A549 (cell line): ENCODE measurements around the gene ZNF273. TPM values are rescaled to one million over a fixed set of nuclear protein-coding genes. Genes with fewer than 3 reads are reported as not detected.

Experiments used
- ATAC-seq, 2 experiments: fragments of 200-7000 bp in 1 of 2; fragments of >200 bp in 1 of 2; cut with Nextera tagmentation in 1 of 2; cut with Tn5 transposase in 1 of 2; 3 replicates each; pipeline versions ENCODE4 v1.8.0 to v1.9.1; 2018 to 2020; ENCODE audit warnings: mild to moderate bottlenecking in 1 of 2, moderate library complexity in 1 of 2
- CTCF ChIA-PET: fragments of 300-600 bp; sonication (Branson Sonifier 250); formaldehyde crosslinking; extraction: SDS; loops from one replicate; lab custom pipeline; 2021; ENCODE audit warnings: antibody characterized with exemption, inconsistent platforms; lab: Yijun Ruan, JAX
- POLR2A ChIA-PET: fragments of 350-600 bp; formaldehyde crosslinking; extraction: SDS; loops from one replicate; lab custom pipeline; 2021; ENCODE audit warnings: antibody characterized with exemption, inconsistent platforms; lab: Yijun Ruan, JAX
- DNase-seq, 2 experiments: peaks; one replicate each; pipeline versions ENCODE4 v3.0.0 to v3.0.0-alpha.2; 2011 to 2016; ENCODE audit warnings: low read depth in 1 of 2, low spot score in 1 of 2
- FAIRE-seq: peaks from 2 replicates; lab custom pipeline; 2011; peaks lifted over from hg19 to GRCh38; lab: Jason Lieb, UNC
- H3K27ac ChIP-seq, 2 experiments: fragments of >200 bp; sonication (Bioruptor Twin); formaldehyde crosslinking; 3 replicates each; pipeline ENCODE4 v1.5.1; 2016 to 2017
- H3K4me1 ChIP-seq: fragments of >200 bp; sonication (Bioruptor Twin); formaldehyde crosslinking; 3 replicates; pipeline ENCODE4 v1.6.1; 2016
- H3K4me2 ChIP-seq: fragments of >200 bp; sonication (Bioruptor Twin); formaldehyde crosslinking; 3 replicates; pipeline ENCODE4 v1.6.1; 2016
- H3K4me3 ChIP-seq: fragments of >200 bp; sonication (Bioruptor Twin); formaldehyde crosslinking; 3 replicates; pipeline ENCODE4 v1.5.1; 2016
- H3K9me3 ChIP-seq: fragments of >200 bp; sonication (Bioruptor Twin); formaldehyde crosslinking; 3 replicates; pipeline ENCODE4 v1.6.1; 2016
- ATOH8 ChIP-seq: fragments of 250-450 bp; sonication (Bioruptor Pico); IDR thresholded peaks from 2 replicates; pipeline ENCODE4 v1.5.0; 2020; ENCODE audit warnings: low read depth, mild to moderate bottlenecking, moderate library complexity
- BCL3 ChIP-seq: fragments of >200 bp; sonication (Bioruptor Twin); formaldehyde crosslinking; IDR thresholded peaks from 3 replicates; pipeline ENCODE4 v1.6.1; 2016
- BHLHE40 ChIP-seq: IDR thresholded peaks from 2 replicates; pipeline ENCODE4 v1.6.1; 2012; ENCODE audit warnings: low read depth, low read length, inconsistent platforms
- E2F6 ChIP-seq: IDR thresholded peaks from 2 replicates; pipeline ENCODE4 v1.6.1; 2012; ENCODE audit warnings: low read depth, borderline replicate concordance
- ELK1 ChIP-seq: fragments of 150-350 bp; IDR thresholded peaks from 2 replicates; pipeline ENCODE4 v1.6.1; 2014; ENCODE audit warnings: low read depth, mild to moderate bottlenecking, low read length
- ESRRA ChIP-seq: fragments of 150-350 bp; IDR thresholded peaks from 2 replicates; pipeline ENCODE4 v1.6.1; 2014; ENCODE audit warnings: mild to moderate bottlenecking, low read length, borderline replicate concordance
- FOSB ChIP-seq: fragments of 250-450 bp; sonication (Bioruptor Pico); IDR thresholded peaks from 2 replicates; pipeline ENCODE4 v1.5.0; 2020; ENCODE audit warnings: mild to moderate bottlenecking, moderate library complexity
- FOSL2 ChIP-seq, 2 experiments: fragments of 450-650 bp in 1 of 2; fragments of >200 bp in 1 of 2; sonication (Bioruptor Twin) in 1 of 2; formaldehyde crosslinking; IDR thresholded peaks; 2 replicates each; pipeline versions ENCODE4 v1.5.0 to v1.6.1; 2016 to 2020; ENCODE audit warnings: mild to moderate bottlenecking in 1 of 2, moderate library complexity in 1 of 2
- FOXS1 ChIP-seq: fragments of 250-450 bp; sonication (Bioruptor Pico); IDR thresholded peaks from 2 replicates; pipeline ENCODE4 v1.5.0; 2020; ENCODE audit warnings: mild to moderate bottlenecking, moderate library complexity
- HES2 ChIP-seq: fragments of >200 bp; sonication (Bioruptor Twin); formaldehyde crosslinking; IDR thresholded peaks from 2 replicates; pipeline ENCODE4 v1.6.1; 2016
- HEYL ChIP-seq: fragments of 250-450 bp; sonication (Bioruptor Pico); IDR thresholded peaks from 2 replicates; pipeline ENCODE4 v1.8.0; 2021; ENCODE audit warnings: mild to moderate bottlenecking, moderate library complexity
- HOXA7 ChIP-seq: fragments of 250-450 bp; sonication (Bioruptor Pico); IDR thresholded peaks from 2 replicates; pipeline ENCODE4 v1.5.0; 2020; ENCODE audit warnings: mild to moderate bottlenecking, moderate library complexity
- HOXB13 ChIP-seq: fragments of 250-450 bp; sonication (Bioruptor Pico); IDR thresholded peaks from 2 replicates; pipeline ENCODE4 v1.5.0; 2020; ENCODE audit warnings: low read depth, mild to moderate bottlenecking, moderate library complexity
- HOXB5 ChIP-seq: fragments of 250-450 bp; sonication (Bioruptor Pico); IDR thresholded peaks from 2 replicates; pipeline ENCODE4 v1.5.0; 2020; ENCODE audit warnings: mild to moderate bottlenecking, moderate library complexity
- JUN ChIP-seq, 2 experiments: fragments of >200 bp; sonication (Bioruptor Twin); formaldehyde crosslinking; IDR thresholded peaks; 2 replicates in 1 of 2; 3 replicates in 1 of 2; pipeline ENCODE4 v1.6.1; 2016 to 2017
- JUNB ChIP-seq: fragments of >200 bp; sonication (Bioruptor Twin); formaldehyde crosslinking; IDR thresholded peaks from 2 replicates; pipeline ENCODE4 v1.6.1; 2016
- KDM1A ChIP-seq: fragments of 200-600 bp; sonication (generic); IDR thresholded peaks from 2 replicates; pipeline ENCODE4 v1.6.1; 2016; ENCODE audit warnings: low read depth, mild to moderate bottlenecking
- MAX ChIP-seq: IDR thresholded peaks from 2 replicates; pipeline ENCODE4 v1.6.1; 2012
- MAZ ChIP-seq: fragments of 150-350 bp; IDR thresholded peaks from 2 replicates; pipeline ENCODE4 v1.6.1; 2014; ENCODE audit warnings: antibody characterized with exemption, low read depth, low read length, borderline replicate concordance
- RARB ChIP-seq: fragments of 250-450 bp; sonication (Bioruptor Pico); IDR thresholded peaks from 2 replicates; pipeline ENCODE4 v1.8.0; 2021; ENCODE audit warnings: mild to moderate bottlenecking, moderate library complexity
- RFX5 ChIP-seq: fragments of 450-650 bp; IDR thresholded peaks from 2 replicates; pipeline ENCODE4 v1.7.1; 2014; ENCODE audit warnings: antibody characterized with exemption, mild to moderate bottlenecking, moderate library complexity
- RNF2 ChIP-seq: fragments of 200-600 bp; sonication (generic); IDR thresholded peaks from 2 replicates; pipeline ENCODE4 v1.6.1; 2016; ENCODE audit warnings: low read depth, mild to moderate bottlenecking, antibody characterized with exemption, moderate library complexity, borderline replicate concordance
- TP53 ChIP-seq: fragments of 250-450 bp; sonication (Bioruptor Pico); IDR thresholded peaks from 2 replicates; pipeline ENCODE4 v1.5.0; 2021; ENCODE audit warnings: mild to moderate bottlenecking, moderate library complexity
- ZFP36 ChIP-seq: fragments of 450-650 bp; IDR thresholded peaks from 2 replicates; pipeline ENCODE4 v1.6.1; 2014; ENCODE audit warnings: borderline replicate concordance; ENCODE audit not compliant: partially characterized antibody
- WGBS: methylation state at CpG from one replicate; pipeline ENCODE4 v1.1.6; 2017; ENCODE audit errors: missing lambda C conversion rate; 5-methylcytosine and 5-hydroxymethylcytosine counted together
- polyA plus RNA-seq, 4 experiments: library from polyadenylated mRNA; depleted of rRNA in 3 of 4; stranded (reverse); fragments of >200 nt; fragmentation: RNase III in 1 of 4; extraction: RNeasy Plus Mini Kit Qiagen cat#74134 plus additional on column Dnase treatment in 1 of 4; gene quantifications; 2 replicates in 3 of 4; 3 replicates in 1 of 4; pipeline ENCODE4 v1.2.3, GENCODE V29; 2011 to 2017

Gene ZNF273
- polyA plus RNA-seq, 2 of the 4 experiments (the other 2 are of a cell fraction): 3.1 to 5.2 TPM

GRCh38 chr7:64885520-64886240 lies 17.4 kb upstream of the ZNF273 start:
- no peak for FAIRE-seq
- no peak overlapping the region for H3K4me3 ChIP-seq
- ChIA-PET CTCF (interaction anchor here (0.6 kb wide), 1 partner anchor 24 kb away, joined by 3 read pairs; no protein-coding TSS in a partner anchor), POLR2A (no interaction called here)
- peaks cover 25% of the 10 kb centered on the region; the same call in 2 of the 3 replicates for H3K9me3 ChIP-seq
- TF ChIP-seq FOXS1 (CRISPR knock-in tag): no peak
- no peak for TF ChIP-seq TP53
- no peak for TF ChIP-seq KDM1A
- no peak for TF ChIP-seq RNF2
- TF ChIP-seq HOXB5 (CRISPR knock-in tag): no peak
- TF ChIP-seq MAZ: no peak
- no peak for TF ChIP-seq BCL3
- no peak for TF ChIP-seq ELK1
- no peak for TF ChIP-seq HES2
- no peak for TF ChIP-seq E2F6
- TF ChIP-seq FOSL2 (IDR thresholded peaks at IDR 0.05): no peak
- TF ChIP-seq FOSL2 (CRISPR knock-in tag; IDR thresholded peaks at IDR 0.05): no peak
- TF ChIP-seq MAX: no peak
- no peak for TF ChIP-seq JUN (IDR thresholded peaks at IDR 0.05)
- TF ChIP-seq HOXA7 (CRISPR knock-in tag): no peak
- no peak for DNase-seq
- ATAC-seq: no peak
- no peak overlapping the region for H3K4me2 ChIP-seq
- H3K4me1 ChIP-seq: no peaks in the 10 kb centered on the region
- H3K27ac ChIP-seq: no peak overlapping the region
- 26% methylated on average over 5 of the region's 5 CpGs for WGBS

GRCh38 chr7:64886956-64887545 lies 16.0 kb upstream of the ZNF273 start:
- no peaks in the 10 kb centered on the region for H3K4me1 ChIP-seq
- ATAC-seq (no peak), DNase-seq (no peak), FAIRE-seq (no peak)
- H3K27ac ChIP-seq: no peak overlapping the region
- ChIA-PET CTCF (interaction anchor here (0.6 kb wide), 1 partner anchor 132 kb away, joined by 3 read pairs; no protein-coding TSS in a partner anchor), POLR2A (no interaction called here)
- H3K9me3 ChIP-seq: peaks cover 16% of the 10 kb centered on the region; the same call in 2 of the 3 replicates
- TF ChIP-seq BHLHE40 (no peak), FOXS1 (CRISPR knock-in tag) (no peak), ZFP36 (no peak), ESRRA (no peak), KDM1A (no peak), ELK1 (no peak), RNF2 (no peak), ATOH8 (CRISPR knock-in tag) (no peak), RARB (CRISPR knock-in tag) (no peak), BCL3 (no peak), FOSB (CRISPR knock-in tag) (no peak), HEYL (CRISPR knock-in tag) (no peak), RFX5 (no peak), FOSL2 (IDR thresholded peaks at IDR 0.05) (no peak), FOSL2 (CRISPR knock-in tag; IDR thresholded peaks at IDR 0.05) (no peak), JUNB (no peak), HOXB13 (CRISPR knock-in tag) (no peak)
- WGBS: 22% methylated on average over 4 of the region's 4 CpGs
- no peak overlapping the region for H3K4me2 ChIP-seq
- no peak overlapping the region for H3K4me3 ChIP-seq
